Measurements from ENCODE around the gene MGAT5B.

DNA sequence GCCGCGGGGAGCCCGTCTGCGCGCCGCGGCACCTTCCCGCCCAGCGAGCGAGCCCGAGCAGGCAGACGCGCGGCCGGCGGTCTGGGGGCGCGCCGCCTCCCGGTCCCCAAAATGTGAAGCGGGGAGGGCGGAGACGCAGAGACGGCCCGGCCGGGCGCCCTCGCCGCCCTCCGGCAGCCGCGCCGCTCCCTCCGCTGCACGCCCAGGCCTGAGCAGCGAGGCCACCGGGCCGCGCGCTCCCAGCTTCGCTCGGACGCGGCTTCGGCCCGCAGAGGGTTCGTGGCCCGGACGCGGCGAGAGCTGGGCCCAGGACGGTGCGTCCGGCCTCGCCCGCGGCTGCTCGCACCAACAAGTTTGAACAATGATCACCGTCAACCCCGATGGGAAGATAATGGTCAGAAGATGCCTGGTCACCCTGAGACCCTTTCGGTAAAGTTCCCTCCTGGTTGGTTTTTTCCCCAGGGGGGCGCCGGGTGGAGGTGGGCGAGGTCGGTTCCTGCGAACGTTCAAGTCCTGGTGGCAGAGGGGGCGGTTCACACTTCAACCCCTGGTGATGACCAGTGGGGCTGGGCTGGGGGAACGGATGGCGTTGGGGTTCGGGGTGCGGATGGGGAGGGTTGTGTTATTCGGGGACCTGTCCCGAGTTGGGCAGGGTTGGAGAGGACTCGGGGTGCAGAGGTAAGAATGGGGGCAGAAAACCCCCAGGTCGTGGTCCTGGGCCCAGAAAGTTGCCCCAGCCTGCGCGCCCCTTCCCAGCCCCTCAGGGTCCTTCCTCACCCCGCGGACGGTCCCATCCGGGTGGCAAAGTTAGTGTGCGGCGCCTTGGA lies 678 bp downstream of the MGAT5B start:
- TF ChIP-seq, protein P1, sequence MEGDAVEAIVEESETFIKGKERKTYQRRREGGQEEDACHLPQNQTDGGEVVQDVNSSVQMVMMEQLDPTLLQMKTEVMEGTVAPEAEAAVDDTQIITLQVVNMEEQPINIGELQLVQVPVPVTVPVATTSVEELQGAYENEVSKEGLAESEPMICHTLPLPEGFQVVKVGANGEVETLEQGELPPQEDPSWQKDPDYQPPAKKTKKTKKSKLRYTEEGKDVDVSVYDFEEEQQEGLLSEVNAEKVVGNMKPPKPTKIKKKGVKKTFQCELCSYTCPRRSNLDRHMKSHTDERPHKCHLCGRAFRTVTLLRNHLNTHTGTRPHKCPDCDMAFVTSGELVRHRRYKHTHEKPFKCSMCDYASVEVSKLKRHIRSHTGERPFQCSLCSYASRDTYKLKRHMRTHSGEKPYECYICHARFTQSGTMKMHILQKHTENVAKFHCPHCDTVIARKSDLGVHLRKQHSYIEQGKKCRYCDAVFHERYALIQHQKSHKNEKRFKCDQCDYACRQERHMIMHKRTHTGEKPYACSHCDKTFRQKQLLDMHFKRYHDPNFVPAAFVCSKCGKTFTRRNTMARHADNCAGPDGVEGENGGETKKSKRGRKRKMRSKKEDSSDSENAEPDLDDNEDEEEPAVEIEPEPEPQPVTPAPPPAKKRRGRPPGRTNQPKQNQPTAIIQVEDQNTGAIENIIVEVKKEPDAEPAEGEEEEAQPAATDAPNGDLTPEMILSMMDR (conservative IDR thresholded peaks at IDR 0.05; ENCODE audit: low read depth in 2 of 2): no peak
- TF ChIP-seq EZH2 (IDR thresholded peaks at IDR 0.05; ENCODE audit: low read depth, unreplicated experiment): peak; percentile 70
